Hypothalamus (tissue), 51 donors: ENCODE results near the gene SFXN3.
"Not testable (repeated sequence)": the region's sequence is repeated elsewhere in the genome, so short reads cannot be mapped to it uniquely, and the experiment has no call there.

Experiments
- DNase-seq, 51 donors: peaks; one replicate each; lab custom pipeline; 2025; lab: John Stamatoyannopoulos, UW

The SFXN3 gene

GRCh38 chr10:101031796-101032636 lies 982 bp downstream of the SFXN3 start:
- peak; percentile 18 to 91 (median 77) for DNase-seq

- DNase-seq, result peak in 36 of 51 donors; percentile 40 to 87 (median 64)
These were observed 1.7 kb downstream of the SFXN3 start for GRCh38 chr10:101032637-101033224.

GRCh38 chr10:101033276-101033675 lies 2.2 kb downstream of the SFXN3 start:
- no peak for DNase-seq

- not testable (repeated sequence) for DNase-seq
These were observed 3.4 kb downstream of the SFXN3 start for GRCh38 chr10:101034404-101034803.

- no peak for DNase-seq
These were observed 4.3 kb downstream of the SFXN3 start for GRCh38 chr10:101035314-101035713.

GRCh38 chr10:101035916-101036702 lies 5.1 kb downstream of the SFXN3 start:
- no peak for DNase-seq

GRCh38 chr10:101036726-101037125 lies 5.7 kb downstream of the SFXN3 start:
- no peak for DNase-seq

- DNase-seq, result no peak
These were observed 7.5 kb downstream of the SFXN3 start for GRCh38 chr10:101038484-101038883.

GRCh38 chr10:101040061-101040460 lies 9.0 kb downstream of the SFXN3 start:
- peak in 3 of 51 donors; percentile 9 to 17 (median 14) for DNase-seq

- no peak for DNase-seq
These were observed 9.8 kb downstream of the SFXN3 start for GRCh38 chr10:101040851-101041250.

GRCh38 chr10:101041252-101041761 lies 10.3 kb downstream of the SFXN3 start:
- DNase-seq, result peak in 45 of 51 donors; percentile 12 to 85 (median 61)

- no peak for DNase-seq
These were observed 11.1 kb downstream of the SFXN3 start for GRCh38 chr10:101042118-101042517.

GRCh38 chr10:101042667-101043362 lies 11.8 kb downstream of the SFXN3 start:
- peak in 49 of 51 donors; percentile 18 to 92 (median 77) for DNase-seq

- no peak for DNase-seq
These were observed 12.3 kb downstream of the SFXN3 start for GRCh38 chr10:101043363-101043707.

- DNase-seq, result no peak
These were observed 13.1 kb downstream of the SFXN3 start for GRCh38 chr10:101044117-101044516.

GRCh38 chr10:101046332-101047238 lies 15.6 kb downstream of the SFXN3 start:
- no peak for DNase-seq

- no peak for DNase-seq
These were observed 16.2 kb downstream of the SFXN3 start for GRCh38 chr10:101047268-101047667.

- DNase-seq, result no peak
These were observed 17.2 kb downstream of the SFXN3 start for GRCh38 chr10:101047961-101048892.
